ENCODE data around the gene GNG12. TPM values are rescaled to one million over a fixed set of nuclear protein-coding genes. Genes with fewer than 3 reads are reported as not detected.

GNG12 gene
- total RNA-seq, 1 experiment from 2014 or later = 12.5 TPM

- H3K36me3 Mint-ChIP-seq (ENCODE audit: insufficient read depth, unreplicated experiment) = no peaks in the 10 kb centered on the region
Measured at GRCh38 chr1:67846538-67846937, 13.3 kb upstream of the GNG12 start.

GRCh38 chr1:67844988-67845387 is 11.7 kb upstream of the GNG12 start:
- BruUV-seq (replicated peaks) = no TSS peak
- ChIA-PET POLR2A (no interaction called here), CTCF (no interaction called here)
- Histone ChIP-seq H3K27me3 (replicated peaks; ENCODE audit: control insufficient read depth, insufficient read depth, low read length) (no peaks in the 10 kb centered on the region), H3K36me3 (ENCODE audit: control insufficient read depth, insufficient read depth, low read length) (no peaks in the 10 kb centered on the region), H3K9me3 (no peaks in the 10 kb centered on the region), H3K4me1 (no peaks in the 10 kb centered on the region), H3K4me3 (ENCODE audit: low read depth, low read length) (no peak overlapping the region)
- peaks cover 5% of the 10 kb centered on the region for H3K27me3 Mint-ChIP-seq (ENCODE audit: insufficient read depth, unreplicated experiment)
- no peak for DNase-seq
- TF ChIP-seq CTCF (IDR thresholded peaks at IDR 0.05; ENCODE audit: insufficient read depth in 1 of 2, low read depth in 1 of 2, low read length in 1 of 2, severe bottlenecking in 1 of 2, unreplicated experiment in 1 of 2) = no peak
- no peak overlapping the region for H3K27ac Mint-ChIP-seq (ENCODE audit: unreplicated experiment)
- H3K36me3 Mint-ChIP-seq (ENCODE audit: insufficient read depth, unreplicated experiment) = no peaks in the 10 kb centered on the region
- intact Hi-C loops (cut with micrococcal nuclease; ENCODE audit: unreplicated experiment) = no loop called here
- H3K9me3 Mint-ChIP-seq (ENCODE audit: unreplicated experiment) = no peaks in the 10 kb centered on the region
- H3K4me1 Mint-ChIP-seq (ENCODE audit: low read depth, unreplicated experiment) = no peaks in the 10 kb centered on the region
- H3K4me3 Mint-ChIP-seq (ENCODE audit: unreplicated experiment) = no peak overlapping the region

More at GRCh38 chr1:67846538-67846937, 13.3 kb upstream of the GNG12 start:
- Mint-ChIP-seq H3K27ac (ENCODE audit: unreplicated experiment) (no peak overlapping the region), H3K4me3 (ENCODE audit: unreplicated experiment) (no peak overlapping the region), H3K27me3 (ENCODE audit: insufficient read depth, unreplicated experiment) (peaks cover 5% of the 10 kb centered on the region), H3K4me1 (ENCODE audit: low read depth, unreplicated experiment) (no peaks in the 10 kb centered on the region), H3K9me3 (ENCODE audit: unreplicated experiment) (no peaks in the 10 kb centered on the region)
- Histone ChIP-seq H3K9me3 (no peaks in the 10 kb centered on the region), H3K4me1 (no peaks in the 10 kb centered on the region), H3K36me3 (ENCODE audit: control insufficient read depth, insufficient read depth, low read length) (no peaks in the 10 kb centered on the region), H3K27me3 (replicated peaks; ENCODE audit: control insufficient read depth, insufficient read depth, low read length) (no peaks in the 10 kb centered on the region), H3K4me3 (ENCODE audit: low read depth, low read length) (no peak overlapping the region)
- ChIA-PET POLR2A (no interaction called here), CTCF (no interaction called here)
- BruUV-seq (replicated peaks) = no TSS peak
- intact Hi-C loops (cut with micrococcal nuclease; ENCODE audit: unreplicated experiment) = no loop called here
- TF ChIP-seq CTCF (IDR thresholded peaks at IDR 0.05; ENCODE audit: insufficient read depth in 1 of 2, low read depth in 1 of 2, low read length in 1 of 2, severe bottlenecking in 1 of 2, unreplicated experiment in 1 of 2) = no peak
- DNase-seq = no peak

GRCh38 chr1:67843746-67844145 is 10.5 kb upstream of the GNG12 start:
- intact Hi-C loops (cut with micrococcal nuclease; ENCODE audit: unreplicated experiment) = no loop called here
- DNase-seq = no peak
- H3K36me3 ChIP-seq (ENCODE audit: control insufficient read depth, insufficient read depth, low read length) = no peaks in the 10 kb centered on the region
- Mint-ChIP-seq H3K4me3 (ENCODE audit: unreplicated experiment) (no peak overlapping the region), H3K27ac (ENCODE audit: unreplicated experiment) (no peak overlapping the region), H3K36me3 (ENCODE audit: insufficient read depth, unreplicated experiment) (no peaks in the 10 kb centered on the region), H3K4me1 (ENCODE audit: low read depth, unreplicated experiment) (no peaks in the 10 kb centered on the region), H3K9me3 (ENCODE audit: unreplicated experiment) (no peaks in the 10 kb centered on the region), H3K27me3 (ENCODE audit: insufficient read depth, unreplicated experiment) (no peaks in the 10 kb centered on the region)
- H3K27me3 ChIP-seq (replicated peaks; ENCODE audit: control insufficient read depth, insufficient read depth, low read length) = no peaks in the 10 kb centered on the region
- ChIA-PET CTCF (no interaction called here), POLR2A (no interaction called here)
- H3K4me3 ChIP-seq (ENCODE audit: low read depth, low read length) = no peak overlapping the region
- BruUV-seq (replicated peaks) = no TSS peak
- no peaks in the 10 kb centered on the region for H3K9me3 ChIP-seq
- no peaks in the 10 kb centered on the region for H3K4me1 ChIP-seq
- TF ChIP-seq CTCF (IDR thresholded peaks at IDR 0.05; ENCODE audit: insufficient read depth in 1 of 2, low read depth in 1 of 2, low read length in 1 of 2, severe bottlenecking in 1 of 2, unreplicated experiment in 1 of 2) = no peak
